GM06990 (cell line): ENCODE data around the gene CADM1.

Source experiments
- DNase-seq: peaks from one replicate; pipeline ENCODE4 v3.0.0-alpha.2; 2011; ENCODE audit not compliant: insufficient read length; ENCODE audit errors: extremely low read depth
- H3K27me3 ChIP-seq: replicated peaks from 2 replicates; pipeline ENCODE4 v1.6.0; 2011; ENCODE audit warnings: low read length; ENCODE audit not compliant: control insufficient read depth, insufficient read depth
- H3K36me3 ChIP-seq: 2 replicates; pipeline ENCODE4 v1.5.1; 2011; ENCODE audit warnings: low read length; ENCODE audit not compliant: control insufficient read depth, insufficient read depth
- H3K4me3 ChIP-seq: replicated peaks from 2 replicates; pipeline ENCODE4 v1.5.1; 2011; ENCODE audit warnings: low read depth, mild to moderate bottlenecking, control low read depth, low read length
- TF ChIP-seq, protein P1 (sequence below): IDR thresholded peaks from 2 replicates; pipeline ENCODE4 v1.5.1; 2011; ENCODE audit warnings: low read length, control low read depth, mild to moderate bottlenecking, inconsistent platforms; ENCODE audit not compliant: insufficient read depth, poor library complexity, severe bottlenecking

Gene CADM1

DNA sequence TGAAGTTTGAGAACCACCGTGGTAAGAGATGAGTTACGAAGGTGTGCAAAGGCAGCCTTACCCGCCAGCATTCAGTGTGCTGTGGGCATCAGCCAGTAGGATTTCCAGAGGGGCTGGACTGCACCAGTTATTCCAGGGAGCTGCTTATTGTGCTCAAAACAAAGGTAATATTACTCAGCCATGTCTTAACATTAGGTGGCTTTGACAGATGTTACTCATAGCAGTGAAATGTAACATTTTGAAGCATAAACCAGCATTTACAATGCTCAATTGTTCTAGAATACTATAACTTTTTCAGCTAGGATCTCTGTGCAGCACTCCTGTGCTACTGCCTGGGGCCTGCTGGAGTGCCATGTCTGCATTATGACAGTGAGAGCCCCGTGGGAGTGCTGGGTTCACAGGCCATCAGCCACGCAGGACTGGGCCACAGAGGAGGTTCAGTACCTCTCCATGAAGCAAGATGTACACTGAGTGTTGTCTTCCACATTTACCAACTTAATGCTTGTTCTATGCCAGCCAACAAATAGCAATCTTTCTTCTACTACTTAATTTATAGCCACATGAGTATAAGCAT is 238.1 kb downstream of the CADM1 start:
- DNase-seq = no peak
- Histone ChIP-seq H3K4me3 (no peak overlapping the region), H3K27me3 (no peaks in the 10 kb centered on the region), H3K36me3 (no peaks in the 10 kb centered on the region)
- TF ChIP-seq, protein P1, sequence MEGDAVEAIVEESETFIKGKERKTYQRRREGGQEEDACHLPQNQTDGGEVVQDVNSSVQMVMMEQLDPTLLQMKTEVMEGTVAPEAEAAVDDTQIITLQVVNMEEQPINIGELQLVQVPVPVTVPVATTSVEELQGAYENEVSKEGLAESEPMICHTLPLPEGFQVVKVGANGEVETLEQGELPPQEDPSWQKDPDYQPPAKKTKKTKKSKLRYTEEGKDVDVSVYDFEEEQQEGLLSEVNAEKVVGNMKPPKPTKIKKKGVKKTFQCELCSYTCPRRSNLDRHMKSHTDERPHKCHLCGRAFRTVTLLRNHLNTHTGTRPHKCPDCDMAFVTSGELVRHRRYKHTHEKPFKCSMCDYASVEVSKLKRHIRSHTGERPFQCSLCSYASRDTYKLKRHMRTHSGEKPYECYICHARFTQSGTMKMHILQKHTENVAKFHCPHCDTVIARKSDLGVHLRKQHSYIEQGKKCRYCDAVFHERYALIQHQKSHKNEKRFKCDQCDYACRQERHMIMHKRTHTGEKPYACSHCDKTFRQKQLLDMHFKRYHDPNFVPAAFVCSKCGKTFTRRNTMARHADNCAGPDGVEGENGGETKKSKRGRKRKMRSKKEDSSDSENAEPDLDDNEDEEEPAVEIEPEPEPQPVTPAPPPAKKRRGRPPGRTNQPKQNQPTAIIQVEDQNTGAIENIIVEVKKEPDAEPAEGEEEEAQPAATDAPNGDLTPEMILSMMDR = no peak

DNA sequence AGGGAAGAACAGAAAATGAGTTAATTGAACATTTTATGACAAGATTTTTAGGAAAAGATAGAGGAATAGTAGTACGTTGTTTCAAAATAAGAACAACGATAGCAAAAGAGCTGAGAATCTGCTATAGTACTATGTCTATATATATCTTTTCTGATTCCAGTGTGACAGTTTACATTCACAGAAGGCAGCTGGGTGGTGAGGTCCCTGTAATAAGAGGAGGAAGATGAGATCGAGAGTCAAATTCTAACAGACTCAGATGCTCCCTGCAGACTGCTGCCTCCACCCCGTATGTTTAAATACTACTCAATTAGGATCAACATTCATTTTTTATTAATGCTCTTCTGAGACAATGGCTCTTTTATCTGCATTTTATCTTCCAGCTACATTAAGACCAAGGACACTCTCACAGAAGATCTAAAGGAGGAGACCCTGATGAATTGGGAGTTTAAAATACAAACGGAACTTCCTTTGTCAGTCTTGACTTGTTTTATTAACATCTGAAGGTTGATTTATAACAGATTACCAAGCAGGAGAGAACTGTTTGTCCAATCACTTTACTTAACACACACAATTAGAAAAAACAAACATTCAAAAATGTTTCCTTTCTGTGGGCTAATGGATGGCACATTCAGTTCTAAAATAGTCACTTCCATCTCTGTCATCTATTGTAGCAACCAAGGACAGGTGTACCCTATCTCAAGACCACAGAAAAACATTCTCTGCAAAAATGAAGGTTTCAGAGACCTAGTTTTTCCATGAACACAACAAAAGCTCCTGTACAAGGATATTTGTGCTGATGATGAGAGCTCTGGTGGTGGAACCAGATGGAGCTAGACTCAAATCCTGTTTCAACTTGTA is 240.2 kb downstream of the CADM1 start:
- Histone ChIP-seq H3K27me3 (no peaks in the 10 kb centered on the region), H3K36me3 (no peaks in the 10 kb centered on the region), H3K4me3 (no peak overlapping the region)
- TF ChIP-seq, protein P1 = no peak
- DNase-seq = no peak

DNA sequence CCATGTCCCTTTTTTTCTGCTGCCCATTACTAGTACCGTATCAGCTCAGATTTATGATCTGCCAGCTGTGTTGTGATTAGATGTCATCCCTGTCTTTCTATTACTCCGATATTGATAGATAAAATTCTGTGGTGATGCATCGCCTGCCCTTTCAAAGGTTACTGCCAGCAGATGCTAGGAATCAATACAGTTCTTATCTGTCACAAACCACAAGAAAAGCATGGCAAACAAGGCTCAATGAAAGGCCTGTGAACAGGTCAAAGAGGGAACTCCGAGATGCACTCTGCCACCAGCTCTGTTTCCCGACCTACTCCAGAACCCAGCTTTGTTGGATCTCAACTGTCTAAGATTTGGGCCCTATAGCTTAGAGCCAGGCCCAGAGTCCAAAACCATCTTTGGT is 246.0 kb downstream of the CADM1 start:
- Histone ChIP-seq H3K36me3 (no peaks in the 10 kb centered on the region), H3K27me3 (no peaks in the 10 kb centered on the region), H3K4me3 (no peak overlapping the region)
- DNase-seq = no peak
- TF ChIP-seq, protein P1 = no peak

DNA sequence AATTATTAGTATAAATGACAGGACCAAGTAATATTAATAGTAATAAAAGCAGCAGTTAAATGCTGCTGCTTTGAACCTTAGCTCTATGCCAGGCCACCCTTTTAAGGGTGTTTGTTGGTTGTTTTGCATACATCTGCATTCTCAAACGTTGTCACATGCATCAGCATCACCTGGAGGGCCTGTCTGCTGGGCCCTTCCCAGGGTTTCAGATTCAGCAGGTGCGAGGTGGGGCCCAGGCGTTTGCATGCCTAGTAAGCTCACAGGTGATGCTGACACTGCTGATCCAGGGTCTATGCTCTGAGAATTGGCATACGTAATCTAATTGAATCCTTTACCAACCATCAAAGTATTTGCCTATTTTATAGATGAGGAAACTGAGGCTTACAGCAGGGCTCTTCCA is 246.5 kb downstream of the CADM1 start:
- TF ChIP-seq, protein P1 = no peak
- H3K4me3 ChIP-seq = no peak overlapping the region
- no peaks in the 10 kb centered on the region for H3K36me3 ChIP-seq
- no peak for DNase-seq
- no peaks in the 10 kb centered on the region for H3K27me3 ChIP-seq

DNA sequence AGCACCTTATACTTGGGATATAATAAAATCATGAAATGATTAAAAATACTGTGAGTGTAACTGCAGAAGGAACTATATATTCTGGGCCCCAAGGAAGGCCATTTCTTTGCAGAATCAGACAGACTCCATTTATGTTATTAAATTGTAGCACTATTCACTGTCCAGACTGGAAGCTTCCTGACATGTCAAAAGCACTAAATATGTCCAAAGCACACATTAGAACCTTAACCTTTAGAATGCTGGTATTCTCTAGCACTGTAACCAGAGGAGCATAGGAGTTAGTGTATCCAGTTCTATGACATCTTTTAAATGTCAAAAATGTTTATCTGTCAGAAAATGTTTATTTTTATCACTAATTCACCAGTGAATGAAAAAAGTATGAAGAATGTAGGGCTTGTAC is 246.9 kb downstream of the CADM1 start:
- TF ChIP-seq, protein P1 = no peak
- DNase-seq = no peak
- Histone ChIP-seq H3K27me3 (no peaks in the 10 kb centered on the region), H3K4me3 (no peak overlapping the region), H3K36me3 (no peaks in the 10 kb centered on the region)
